ENCODE measurements around the gene JPT2.

DNA sequence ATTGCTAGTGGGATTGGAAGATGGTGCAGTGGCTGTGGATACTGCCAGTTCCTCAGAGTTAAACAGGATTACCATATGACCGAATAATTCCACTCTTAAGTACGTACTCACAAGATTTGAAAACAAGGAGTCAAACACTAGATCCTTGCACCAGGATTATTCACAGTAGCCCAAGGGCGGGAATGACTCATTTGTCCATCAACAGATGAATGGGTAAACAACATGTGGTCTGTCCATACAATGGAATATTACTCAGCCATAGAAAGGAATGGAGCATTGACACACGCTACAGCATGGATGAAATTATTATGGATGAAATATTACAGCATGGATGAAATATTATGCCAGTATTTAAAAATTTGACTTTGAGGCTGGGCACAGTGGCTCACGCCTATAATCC lies 18.8 kb downstream of the JPT2 start:
- TF ChIP-seq POLR2A (IDR thresholded peaks at IDR 0.05) (no peak), POLR2AphosphoS5 (IDR thresholded peaks at IDR 0.05) (no peak)
- TF ChIP-seq, protein P1, sequence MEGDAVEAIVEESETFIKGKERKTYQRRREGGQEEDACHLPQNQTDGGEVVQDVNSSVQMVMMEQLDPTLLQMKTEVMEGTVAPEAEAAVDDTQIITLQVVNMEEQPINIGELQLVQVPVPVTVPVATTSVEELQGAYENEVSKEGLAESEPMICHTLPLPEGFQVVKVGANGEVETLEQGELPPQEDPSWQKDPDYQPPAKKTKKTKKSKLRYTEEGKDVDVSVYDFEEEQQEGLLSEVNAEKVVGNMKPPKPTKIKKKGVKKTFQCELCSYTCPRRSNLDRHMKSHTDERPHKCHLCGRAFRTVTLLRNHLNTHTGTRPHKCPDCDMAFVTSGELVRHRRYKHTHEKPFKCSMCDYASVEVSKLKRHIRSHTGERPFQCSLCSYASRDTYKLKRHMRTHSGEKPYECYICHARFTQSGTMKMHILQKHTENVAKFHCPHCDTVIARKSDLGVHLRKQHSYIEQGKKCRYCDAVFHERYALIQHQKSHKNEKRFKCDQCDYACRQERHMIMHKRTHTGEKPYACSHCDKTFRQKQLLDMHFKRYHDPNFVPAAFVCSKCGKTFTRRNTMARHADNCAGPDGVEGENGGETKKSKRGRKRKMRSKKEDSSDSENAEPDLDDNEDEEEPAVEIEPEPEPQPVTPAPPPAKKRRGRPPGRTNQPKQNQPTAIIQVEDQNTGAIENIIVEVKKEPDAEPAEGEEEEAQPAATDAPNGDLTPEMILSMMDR (IDR thresholded peaks at IDR 0.05), result no peak
